ENCODE measurements around the gene TATDN2.

The TATDN2 gene

GRCh38 chr3:10272977-10273376, 24.7 kb downstream of the TATDN2 start:
- H3K4me3 ChIP-seq (ENCODE audit: low read depth, low read length) = no peak overlapping the region
- no peak for TF ChIP-seq CTCF (IDR thresholded peaks at IDR 0.05; ENCODE audit: low read depth, low read length)

- TF ChIP-seq CTCF (IDR thresholded peaks at IDR 0.05; ENCODE audit: low read depth, low read length) = no peak
Measured at GRCh38 chr3:10273702-10274305, 25.5 kb downstream of the TATDN2 start.

GRCh38 chr3:10274601-10275000, 26.3 kb downstream of the TATDN2 start:
- no peak overlapping the region for H3K4me3 ChIP-seq (ENCODE audit: low read depth, low read length)
- no peak for TF ChIP-seq CTCF (IDR thresholded peaks at IDR 0.05; ENCODE audit: low read depth, low read length)

More at GRCh38 chr3:10273702-10274305, 25.5 kb downstream of the TATDN2 start:
- H3K4me3 ChIP-seq (ENCODE audit: low read depth, low read length) = no peak overlapping the region

- no peak for TF ChIP-seq CTCF (IDR thresholded peaks at IDR 0.05; ENCODE audit: low read depth, low read length)
Measured at GRCh38 chr3:10277115-10277625, 28.9 kb downstream of the TATDN2 start.

GRCh38 chr3:10278501-10278900, 30.2 kb downstream of the TATDN2 start:
- no peak for TF ChIP-seq CTCF (IDR thresholded peaks at IDR 0.05; ENCODE audit: low read depth, low read length)
- H3K4me3 ChIP-seq (ENCODE audit: low read depth, low read length) = no peak overlapping the region

More at GRCh38 chr3:10277115-10277625, 28.9 kb downstream of the TATDN2 start:
- no peak overlapping the region for H3K4me3 ChIP-seq (ENCODE audit: low read depth, low read length)

GRCh38 chr3:10279384-10280176, 31.3 kb downstream of the TATDN2 start:
- H3K4me3 ChIP-seq (ENCODE audit: low read depth, low read length) = no peak overlapping the region
- TF ChIP-seq CTCF (IDR thresholded peaks at IDR 0.05; ENCODE audit: low read depth, low read length) = no peak

GRCh38 chr3:10280177-10280529, 31.9 kb downstream of the TATDN2 start:
- TF ChIP-seq CTCF (IDR thresholded peaks at IDR 0.05; ENCODE audit: low read depth, low read length) = no peak

More at GRCh38 chr3:10280177-10280529, 31.9 kb downstream of the TATDN2 start:
- no peak overlapping the region for H3K4me3 ChIP-seq (ENCODE audit: low read depth, low read length)

Measured in WI38 (cell line).